Measurements from ENCODE around the gene SNX27.
A peak's percentile ranks its signal among the peaks of the same experiment; 100 is the strongest.

The SNX27 gene

GRCh38 chr1:151574575-151575529, 37.0 kb upstream of the SNX27 start:
- POLR2A ChIA-PET (ENCODE audit: low non-redundant PET): no interaction called here
- CTCF ChIA-PET: no interaction called here
- DNase-seq (ENCODE audit: low spot score): peak; percentile 90
- H3K27ac ChIP-seq: peak overlapping the region; percentile 94
- no peak for TF ChIP-seq CTCF (conservative IDR thresholded peaks at IDR 0.05; ENCODE audit: low read depth)

GRCh38 chr1:151577173-151577572, 34.7 kb upstream of the SNX27 start:
- H3K27ac ChIP-seq: no peak overlapping the region
- POLR2A ChIA-PET (ENCODE audit: low non-redundant PET): no interaction called here
- no peak for DNase-seq (ENCODE audit: low spot score)
- CTCF ChIA-PET: no interaction called here
- no peak for TF ChIP-seq CTCF (conservative IDR thresholded peaks at IDR 0.05; ENCODE audit: low read depth)

GRCh38 chr1:151578941-151579340, 32.9 kb upstream of the SNX27 start:
- POLR2A ChIA-PET (ENCODE audit: low non-redundant PET): no interaction called here
- no peak for TF ChIP-seq CTCF (conservative IDR thresholded peaks at IDR 0.05; ENCODE audit: low read depth)

GRCh38 chr1:151579436-151580225, 32.2 kb upstream of the SNX27 start:
- CTCF ChIA-PET: no interaction called here

More at GRCh38 chr1:151578941-151579340, 32.9 kb upstream of the SNX27 start:
- CTCF ChIA-PET: no interaction called here
- no peak for DNase-seq (ENCODE audit: low spot score)
- peak overlapping the region; percentile 30; the same call in 1 of the 2 replicates for H3K27ac ChIP-seq

GRCh38 chr1:151581451-151581850, 30.4 kb upstream of the SNX27 start:
- peak overlapping the region; percentile 58 for H3K27ac ChIP-seq
- no peak for DNase-seq (ENCODE audit: low spot score)
- ChIA-PET POLR2A (ENCODE audit: low non-redundant PET) (no interaction called here), CTCF (no interaction called here)
- TF ChIP-seq CTCF (conservative IDR thresholded peaks at IDR 0.05; ENCODE audit: low read depth): no peak

More at GRCh38 chr1:151579436-151580225, 32.2 kb upstream of the SNX27 start:
- DNase-seq (ENCODE audit: low spot score): peak; percentile 75
- peak overlapping the region; percentile 46 for H3K27ac ChIP-seq
- TF ChIP-seq CTCF (conservative IDR thresholded peaks at IDR 0.05; ENCODE audit: low read depth): no peak
- POLR2A ChIA-PET (ENCODE audit: low non-redundant PET): no interaction called here

GRCh38 chr1:151581921-151582320, 29.9 kb upstream of the SNX27 start:
- no peak for TF ChIP-seq CTCF (conservative IDR thresholded peaks at IDR 0.05; ENCODE audit: low read depth)
- no peak for DNase-seq (ENCODE audit: low spot score)
- ChIA-PET POLR2A (ENCODE audit: low non-redundant PET) (no interaction called here), CTCF (no interaction called here)
- peak overlapping the region; percentile 58 for H3K27ac ChIP-seq

Measured in RWPE1 (cell line).